GM12892 (cell line): Measurements from ENCODE around the gene CYBA.

Experiments used
- POLR2A ChIP-seq: IDR thresholded peaks from 2 replicates; pipeline ENCODE4 v1.6.1; 2011; ENCODE audit warnings: low read depth, low read length, control low read depth
- POLR2AphosphoS5 ChIP-seq: IDR thresholded peaks from 2 replicates; pipeline ENCODE4 v1.6.1; 2011; ENCODE audit warnings: low read depth, low read length, control low read depth
- TAF1 ChIP-seq: IDR thresholded peaks from 2 replicates; pipeline ENCODE4 v1.6.1; 2011; ENCODE audit warnings: low read depth, mild to moderate bottlenecking, control low read depth, low read length, borderline replicate concordance

DNA sequence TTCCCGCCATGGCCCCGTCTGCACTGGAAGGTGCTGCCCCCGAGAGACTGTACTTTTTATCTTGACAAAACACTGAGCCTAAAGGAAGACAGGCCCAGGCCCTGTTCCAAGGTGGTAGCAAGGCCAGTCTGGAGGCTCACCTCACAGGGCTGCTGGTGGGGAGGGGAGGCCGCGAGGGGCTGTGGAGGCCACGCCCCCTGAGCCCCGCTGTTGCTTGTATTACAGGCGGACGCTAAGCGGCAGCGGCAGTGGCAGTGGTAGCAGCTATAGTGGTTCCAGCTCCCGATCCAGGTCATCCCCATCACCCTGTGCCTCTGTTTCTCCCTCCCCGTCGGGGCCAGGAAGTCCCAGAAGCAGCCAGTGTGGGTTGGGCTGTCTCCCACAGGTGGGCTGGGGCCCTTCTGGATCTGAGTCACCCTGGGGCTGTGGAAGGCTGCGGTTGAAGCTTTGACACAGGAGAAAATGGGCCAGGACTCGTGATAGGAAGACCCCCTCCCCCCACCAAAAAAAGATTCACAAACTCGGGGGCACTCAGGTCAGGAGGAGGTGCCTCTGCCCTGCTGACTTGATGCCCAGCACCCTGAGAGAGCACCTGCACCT, 25.8 kb downstream of the CYBA start:
- no peak for TF ChIP-seq POLR2AphosphoS5
- TF ChIP-seq POLR2A = no peak
- no peak for TF ChIP-seq TAF1
